WTC11 (cell line): Measurements from ENCODE around the gene FCGBP.
"Not testable (repeated sequence)": the region's sequence is repeated elsewhere in the genome, so short reads cannot be mapped to it uniquely, and the experiment has no call there.

Experiments used
- CREM ChIP-seq: sonication (generic); formaldehyde crosslinking; IDR thresholded peaks from 2 replicates; pipeline ENCODE4 v1.8.1; 2022; ENCODE audit warnings: mild to moderate bottlenecking, missing genetic modification reagents, moderate library complexity
- ZBTB43 ChIP-seq: sonication (generic); formaldehyde crosslinking; IDR thresholded peaks from 2 replicates; pipeline ENCODE4 v1.8.1; 2023; ENCODE audit warnings: mild to moderate bottlenecking, missing genetic modification reagents
- ZNF138 ChIP-seq: sonication (generic); formaldehyde crosslinking; conservative IDR thresholded peaks from 2 replicates; pipeline ENCODE4 v1.8.1; 2022; ENCODE audit warnings: mild to moderate bottlenecking, moderate library complexity, missing genetic modification reagents
- TF ChIP-seq, protein P1 (sequence below): sonication (generic); formaldehyde crosslinking; IDR thresholded peaks from 2 replicates; pipeline ENCODE4 v1.8.0; 2022; ENCODE audit warnings: mild to moderate bottlenecking, missing genetic modification reagents

GRCh38 chr19:39958942-39959341 lies 24.5 kb upstream of the FCGBP start:
- TF ChIP-seq CREM (CRISPR knock-in tag); ZBTB43; ZNF138: not testable (repeated sequence)
- TF ChIP-seq, protein P1, sequence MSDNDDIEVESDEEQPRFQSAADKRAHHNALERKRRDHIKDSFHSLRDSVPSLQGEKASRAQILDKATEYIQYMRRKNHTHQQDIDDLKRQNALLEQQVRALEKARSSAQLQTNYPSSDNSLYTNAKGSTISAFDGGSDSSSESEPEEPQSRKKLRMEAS (CRISPR knock-in tag) = not testable (repeated sequence)
